Measurements from ENCODE around the gene DHRS1.

DNA sequence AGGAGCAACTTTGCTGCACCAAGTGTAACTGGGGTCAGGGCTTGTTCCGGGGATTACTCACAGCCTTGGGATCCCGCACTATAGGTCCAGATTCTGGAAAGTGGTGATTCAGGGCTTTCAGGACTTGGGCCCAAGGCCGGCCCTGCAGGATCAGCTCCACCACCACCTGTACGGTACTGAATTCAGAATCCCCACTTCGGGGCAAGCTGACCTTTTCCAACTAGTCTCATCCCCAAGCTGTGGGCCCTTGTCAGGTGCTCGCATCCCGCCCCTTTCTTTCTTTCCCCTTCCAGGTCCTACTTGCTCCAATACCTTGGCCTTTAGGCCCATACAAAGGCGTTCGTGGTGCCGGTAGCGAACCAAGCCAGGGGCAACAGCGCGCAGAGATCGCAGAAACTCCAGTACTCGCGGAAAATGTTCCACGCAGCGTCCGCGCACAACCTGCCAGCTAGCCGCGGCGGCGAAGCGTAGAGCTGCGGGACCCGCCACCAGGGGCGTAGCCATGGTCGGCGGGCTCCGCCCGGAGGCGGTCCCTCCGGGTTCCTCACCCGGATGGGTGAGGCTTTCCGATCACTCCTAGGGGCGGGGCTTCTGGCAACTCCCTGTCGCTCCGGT lies 57.6 kb downstream of the DHRS1 start:
- TF ChIP-seq POLR2A (IDR thresholded peaks at IDR 0.05) = no peak
- TF ChIP-seq, protein P1, sequence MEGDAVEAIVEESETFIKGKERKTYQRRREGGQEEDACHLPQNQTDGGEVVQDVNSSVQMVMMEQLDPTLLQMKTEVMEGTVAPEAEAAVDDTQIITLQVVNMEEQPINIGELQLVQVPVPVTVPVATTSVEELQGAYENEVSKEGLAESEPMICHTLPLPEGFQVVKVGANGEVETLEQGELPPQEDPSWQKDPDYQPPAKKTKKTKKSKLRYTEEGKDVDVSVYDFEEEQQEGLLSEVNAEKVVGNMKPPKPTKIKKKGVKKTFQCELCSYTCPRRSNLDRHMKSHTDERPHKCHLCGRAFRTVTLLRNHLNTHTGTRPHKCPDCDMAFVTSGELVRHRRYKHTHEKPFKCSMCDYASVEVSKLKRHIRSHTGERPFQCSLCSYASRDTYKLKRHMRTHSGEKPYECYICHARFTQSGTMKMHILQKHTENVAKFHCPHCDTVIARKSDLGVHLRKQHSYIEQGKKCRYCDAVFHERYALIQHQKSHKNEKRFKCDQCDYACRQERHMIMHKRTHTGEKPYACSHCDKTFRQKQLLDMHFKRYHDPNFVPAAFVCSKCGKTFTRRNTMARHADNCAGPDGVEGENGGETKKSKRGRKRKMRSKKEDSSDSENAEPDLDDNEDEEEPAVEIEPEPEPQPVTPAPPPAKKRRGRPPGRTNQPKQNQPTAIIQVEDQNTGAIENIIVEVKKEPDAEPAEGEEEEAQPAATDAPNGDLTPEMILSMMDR (IDR thresholded peaks at IDR 0.05) = peak; percentile 51 to 88 (median 78)
